GM19099 (cell line): ENCODE results near the gene PRKRIP1.

Experiments used
- POLR2A ChIP-seq: IDR thresholded peaks from 3 replicates; pipeline ENCODE4 v1.6.1; 2011; ENCODE audit warnings: low read depth; ENCODE audit not compliant: insufficient read length; ENCODE audit errors: extremely low read depth

PRKRIP1 gene

GRCh38 chr7:102409340-102409739, 13.2 kb downstream of the PRKRIP1 start:
- no peak for TF ChIP-seq POLR2A

GRCh38 chr7:102410123-102410522, 14.0 kb downstream of the PRKRIP1 start:
- no peak for TF ChIP-seq POLR2A

GRCh38 chr7:102410918-102411317, 14.8 kb downstream of the PRKRIP1 start:
- TF ChIP-seq POLR2A = no peak

- no peak for TF ChIP-seq POLR2A
Observed at GRCh38 chr7:102412548-102412947, 16.4 kb downstream of the PRKRIP1 start.

GRCh38 chr7:102413091-102413490, 16.9 kb downstream of the PRKRIP1 start:
- TF ChIP-seq POLR2A = no peak

GRCh38 chr7:102413611-102414010, 17.4 kb downstream of the PRKRIP1 start:
- no peak for TF ChIP-seq POLR2A

- peak; percentile 41 for TF ChIP-seq POLR2A
Observed at GRCh38 chr7:102415685-102416225, 19.6 kb downstream of the PRKRIP1 start.

- TF ChIP-seq POLR2A = no peak
Observed at GRCh38 chr7:102416406-102416805, 20.2 kb downstream of the PRKRIP1 start.

- TF ChIP-seq POLR2A = no peak
Observed at GRCh38 chr7:102417105-102417504, 20.9 kb downstream of the PRKRIP1 start.

- no peak for TF ChIP-seq POLR2A
Observed at GRCh38 chr7:102418592-102418991, 22.4 kb downstream of the PRKRIP1 start.

GRCh38 chr7:102421706-102422240, 25.6 kb downstream of the PRKRIP1 start:
- TF ChIP-seq POLR2A = no peak

- no peak for TF ChIP-seq POLR2A
Observed at GRCh38 chr7:102424129-102424551, 28.0 kb downstream of the PRKRIP1 start.

- TF ChIP-seq POLR2A = peak; percentile 57
Observed at GRCh38 chr7:102424787-102425218, 28.6 kb downstream of the PRKRIP1 start.

- peak; percentile 92 for TF ChIP-seq POLR2A
Observed at GRCh38 chr7:102425639-102426267, 29.6 kb downstream of the PRKRIP1 start.

GRCh38 chr7:102426268-102427018, 30.3 kb downstream of the PRKRIP1 start:
- no peak for TF ChIP-seq POLR2A

- no peak for TF ChIP-seq POLR2A
Observed at GRCh38 chr7:102427019-102427405, 30.8 kb downstream of the PRKRIP1 start.
